Stimulated activated CD4-positive, alpha-beta T cell treated with anti-CD3 and anti-CD28 coated beads, TNF-alpha, amount 100 ng/mL, for 4 hours (primary cell): ENCODE results near the gene MTSS2.

Experiments
- DNase-seq, 3 experiments: peaks; one replicate each; pipeline ENCODE4 v3.0.0-alpha.2; 2020; ENCODE audit warnings: low read depth in 3 of 3

Gene MTSS2

GRCh38 chr16:70699696-70700095, 13.8 kb upstream of the MTSS2 start:
- DNase-seq, result no peak

DNA sequence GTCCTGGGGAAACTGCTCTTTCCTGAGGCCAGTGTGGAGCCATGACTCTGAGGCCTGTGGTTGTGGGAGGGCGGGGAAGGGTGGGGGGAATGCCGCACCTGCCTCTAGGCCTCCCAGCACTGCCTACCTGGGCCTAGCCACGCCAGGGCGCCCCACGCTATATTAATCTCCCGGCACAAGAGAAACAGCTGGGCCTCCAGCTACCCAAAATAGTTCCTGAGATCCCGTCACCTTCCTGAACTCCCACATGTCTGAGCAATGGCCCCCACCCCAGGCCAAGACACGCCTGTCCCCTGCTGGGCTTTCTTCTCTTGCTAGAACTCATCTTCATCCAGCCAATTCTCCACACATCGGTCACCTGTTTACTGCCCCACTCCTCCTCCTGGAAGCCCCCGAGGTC, 13.0 kb upstream of the MTSS2 start:
- no peak for DNase-seq

DNA sequence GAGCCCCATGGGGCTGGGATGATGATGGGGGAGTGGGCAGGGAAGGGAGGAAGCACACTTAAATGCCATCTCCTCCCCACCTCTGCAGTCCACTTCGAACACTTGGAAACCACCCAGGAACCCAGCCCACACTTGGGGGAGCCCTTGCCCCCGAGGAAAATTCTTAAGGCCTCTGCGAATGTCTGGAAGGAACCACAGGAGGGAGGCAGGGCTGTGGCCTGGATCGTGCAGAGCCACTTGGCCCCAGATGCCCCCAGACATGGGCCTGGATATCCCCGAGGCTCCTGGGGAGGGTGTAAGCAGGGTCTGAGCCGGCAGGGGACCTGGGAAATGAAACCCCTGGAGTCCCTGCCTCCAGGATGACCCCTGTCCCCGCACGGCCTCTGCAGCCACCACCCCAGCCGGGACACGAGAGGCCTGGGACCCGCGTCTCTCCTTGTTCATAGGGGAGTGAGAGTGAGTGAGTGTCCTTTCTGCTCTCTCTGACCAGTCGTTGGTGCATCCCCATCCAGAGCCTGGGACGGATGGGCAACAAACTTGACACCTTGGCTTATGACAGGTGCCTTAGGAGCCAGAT, 11.8 kb upstream of the MTSS2 start:
- no peak for DNase-seq

- DNase-seq, result no peak
These were observed 11.2 kb upstream of the MTSS2 start for GRCh38 chr16:70696952-70697593.

GRCh38 chr16:70696355-70696754, 10.5 kb upstream of the MTSS2 start:
- DNase-seq, result no peak

DNA sequence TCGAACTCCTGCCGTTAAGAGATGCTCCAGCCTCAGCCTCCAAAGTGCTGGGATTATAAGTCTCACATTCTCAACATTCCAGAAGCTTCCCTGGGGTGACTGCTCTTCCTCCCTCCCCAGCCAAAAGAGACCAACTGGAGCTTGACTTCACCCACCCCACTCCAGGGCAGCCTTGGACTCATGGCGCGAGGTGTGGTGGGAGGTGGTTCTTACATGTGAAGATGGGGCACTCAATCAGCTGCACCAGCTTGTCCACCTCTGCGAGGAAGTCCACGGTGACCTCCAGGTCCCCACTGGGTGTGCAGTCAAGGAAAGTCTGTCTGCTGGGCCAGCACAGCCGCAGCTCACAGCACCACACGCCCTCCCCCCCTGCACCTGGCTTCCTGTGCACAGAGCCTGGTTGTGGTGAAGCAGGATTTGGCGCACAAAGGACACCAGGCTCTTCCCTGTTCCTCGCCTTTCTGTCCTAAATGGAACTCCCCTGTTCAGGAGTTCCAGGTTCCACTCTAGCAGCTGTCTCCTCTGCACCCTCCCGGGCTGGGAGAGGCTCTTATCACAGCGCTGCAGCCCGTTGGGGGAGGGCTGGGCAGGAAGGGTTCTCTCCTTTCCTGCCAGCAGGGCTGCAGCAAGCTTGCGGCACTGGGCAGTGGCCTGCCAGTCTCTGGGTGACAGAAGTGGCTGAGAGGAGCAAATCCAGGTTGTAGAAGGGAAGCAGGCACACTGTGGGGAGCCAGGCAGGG, 9.6 kb upstream of the MTSS2 start:
- no peak for DNase-seq

GRCh38 chr16:70694868-70695218, 9.0 kb upstream of the MTSS2 start:
- no peak for DNase-seq

DNA sequence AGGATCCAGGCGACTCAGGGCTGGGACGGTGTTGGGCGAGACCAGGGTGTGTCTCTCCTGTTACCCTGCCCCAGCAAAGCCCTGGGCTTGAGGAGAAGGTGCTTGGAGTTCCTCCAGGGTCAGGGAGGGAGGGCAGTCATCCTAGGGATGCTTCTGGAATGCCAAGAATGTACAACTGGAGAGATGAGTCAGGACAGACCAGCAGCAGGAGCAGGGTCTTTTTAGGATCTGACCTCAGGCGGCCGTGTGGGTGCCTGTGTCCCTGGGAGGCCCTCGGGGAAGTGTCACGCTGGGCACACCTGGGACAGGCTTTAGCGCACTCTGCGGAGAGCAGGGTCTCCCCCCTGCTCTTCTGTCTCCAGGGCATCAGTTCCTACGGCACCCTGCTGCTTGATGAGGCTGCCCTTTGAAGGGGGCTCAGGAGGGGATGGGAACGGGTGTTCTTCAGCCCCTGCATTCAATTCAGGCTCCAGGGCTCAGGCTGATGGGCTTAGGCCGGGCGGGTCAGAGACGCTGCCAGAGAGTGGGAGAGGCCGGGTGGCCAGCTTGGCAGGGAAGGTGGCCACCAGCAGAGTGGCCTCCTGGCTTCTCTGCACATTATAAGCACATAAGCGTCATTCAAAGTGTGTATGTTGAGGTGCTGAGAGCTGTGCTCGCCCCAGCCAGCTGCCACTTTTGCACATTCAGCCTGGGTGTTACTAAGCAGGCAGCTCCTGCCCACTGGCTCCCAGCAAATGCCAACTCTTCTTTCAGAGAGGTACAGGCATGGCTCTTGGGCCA, 8.4 kb upstream of the MTSS2 start:
- no peak for DNase-seq

DNA sequence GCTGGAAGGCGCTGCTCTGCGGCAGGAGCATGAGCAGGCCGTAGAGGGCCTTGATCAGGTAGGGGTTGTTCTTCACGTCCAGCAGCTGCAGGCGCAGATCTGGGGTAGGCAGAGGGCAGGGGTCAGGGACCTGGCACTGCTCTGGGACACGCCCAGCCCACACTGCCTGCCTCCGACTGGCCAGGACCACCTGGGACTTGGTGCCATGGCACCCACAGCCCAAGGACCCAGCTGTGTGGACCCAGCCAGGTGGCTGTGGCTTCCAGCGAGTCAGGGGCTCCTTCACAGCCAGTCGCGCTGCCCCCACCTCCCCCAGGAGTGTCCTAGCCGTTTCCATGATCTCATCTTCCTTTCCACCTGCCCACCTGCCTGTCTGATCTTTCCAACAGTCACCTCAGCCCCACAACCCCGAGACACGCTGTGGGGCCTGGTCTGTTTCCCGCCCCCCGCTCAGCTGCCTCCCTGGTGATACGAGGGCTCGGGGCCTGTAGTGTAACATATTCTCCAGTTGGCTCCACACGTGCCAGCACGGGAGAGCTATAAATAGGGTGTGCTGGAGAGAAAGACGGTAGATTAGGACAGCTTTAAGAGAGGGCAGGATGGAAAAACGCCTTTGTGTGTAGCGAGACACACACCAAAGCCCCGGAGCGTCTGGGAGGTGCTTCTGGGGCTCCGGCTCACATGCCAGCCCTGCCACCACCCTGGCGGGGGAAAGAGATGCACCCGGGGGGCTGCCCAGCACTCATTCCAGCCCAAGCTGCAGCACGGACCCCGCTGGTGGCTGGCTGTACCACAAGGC, 7.2 kb upstream of the MTSS2 start:
- DNase-seq, result no peak

DNA sequence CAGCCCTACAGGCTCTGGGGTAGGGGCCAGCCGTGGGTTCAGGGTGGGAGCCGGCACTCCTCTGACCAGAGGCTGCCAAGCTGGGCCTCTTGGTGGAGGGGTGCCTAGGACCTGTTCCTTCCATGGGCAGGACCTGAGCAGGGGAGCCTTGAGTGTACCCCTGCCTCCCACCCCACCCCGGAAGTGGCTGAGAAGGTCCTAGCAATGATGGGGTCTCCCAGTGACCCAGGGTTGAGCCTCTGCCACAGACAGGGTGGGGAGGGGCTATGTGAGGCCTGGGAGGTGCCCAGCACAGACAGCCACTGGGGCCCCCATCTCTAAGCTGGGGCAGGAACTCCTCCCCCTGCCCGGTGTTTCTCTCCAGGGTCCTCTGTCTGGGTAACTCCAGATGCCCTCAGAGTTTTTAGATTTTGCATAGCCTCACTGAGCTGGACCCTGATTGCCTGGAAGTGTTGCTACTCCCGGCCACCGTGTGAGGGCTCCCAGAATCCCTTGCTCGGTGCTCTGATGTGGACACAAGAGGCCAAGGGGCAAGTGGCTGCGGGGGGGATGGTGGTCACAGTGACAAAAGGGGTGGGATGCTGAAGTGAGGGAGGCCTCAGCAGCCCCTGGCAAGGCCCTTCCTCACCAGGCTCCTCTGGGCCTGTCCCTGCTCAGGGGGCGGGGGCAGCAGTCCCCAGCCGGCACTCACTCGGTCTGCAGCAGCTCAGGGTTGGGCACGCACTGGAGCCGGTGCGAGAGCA, 6.4 kb upstream of the MTSS2 start:
- DNase-seq, result no peak

DNA sequence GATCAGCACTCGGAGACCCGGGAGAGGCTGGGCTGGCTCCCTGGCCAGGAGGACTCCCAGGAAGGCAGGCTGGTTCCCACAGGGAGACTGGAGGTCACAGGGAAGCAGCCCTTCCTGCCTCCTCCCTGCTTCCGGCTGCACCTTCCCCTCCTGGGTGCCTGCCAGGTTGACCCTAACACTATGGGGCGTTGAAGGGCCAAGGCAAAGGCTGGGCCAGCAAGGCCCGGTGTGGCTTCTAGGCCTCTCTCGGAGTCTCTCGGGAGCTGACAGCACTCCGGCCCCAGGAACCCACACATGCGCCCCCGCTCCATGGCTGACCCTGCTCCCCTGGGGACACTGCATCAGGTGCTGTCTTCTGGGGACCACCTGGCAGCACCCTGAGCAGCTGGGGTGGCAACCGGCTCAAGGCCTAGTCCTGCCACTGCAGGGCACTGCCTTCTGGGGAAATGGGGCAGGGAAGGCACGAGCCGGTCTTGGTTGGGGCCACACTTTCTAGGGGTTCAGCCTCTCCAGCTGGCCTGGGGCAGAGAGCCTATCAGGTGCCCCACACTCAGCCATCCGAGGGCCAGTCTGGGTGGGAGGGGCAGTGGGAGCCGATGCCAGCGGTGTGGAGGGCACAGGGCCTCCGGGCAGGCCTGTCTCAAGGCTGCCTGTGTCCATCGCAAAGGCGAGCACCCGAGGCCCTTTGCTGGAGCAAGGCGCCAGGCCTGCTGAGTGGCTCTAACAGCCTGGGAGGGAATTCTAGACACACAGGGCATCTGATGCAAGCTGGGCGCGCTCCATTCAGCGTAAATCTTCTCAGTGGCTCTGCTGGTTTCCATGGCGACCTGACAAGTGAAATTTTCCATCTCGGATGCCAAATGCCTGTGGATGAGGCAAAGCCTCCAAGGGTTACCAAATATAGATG, 5.6 kb upstream of the MTSS2 start:
- DNase-seq, result no peak

DNA sequence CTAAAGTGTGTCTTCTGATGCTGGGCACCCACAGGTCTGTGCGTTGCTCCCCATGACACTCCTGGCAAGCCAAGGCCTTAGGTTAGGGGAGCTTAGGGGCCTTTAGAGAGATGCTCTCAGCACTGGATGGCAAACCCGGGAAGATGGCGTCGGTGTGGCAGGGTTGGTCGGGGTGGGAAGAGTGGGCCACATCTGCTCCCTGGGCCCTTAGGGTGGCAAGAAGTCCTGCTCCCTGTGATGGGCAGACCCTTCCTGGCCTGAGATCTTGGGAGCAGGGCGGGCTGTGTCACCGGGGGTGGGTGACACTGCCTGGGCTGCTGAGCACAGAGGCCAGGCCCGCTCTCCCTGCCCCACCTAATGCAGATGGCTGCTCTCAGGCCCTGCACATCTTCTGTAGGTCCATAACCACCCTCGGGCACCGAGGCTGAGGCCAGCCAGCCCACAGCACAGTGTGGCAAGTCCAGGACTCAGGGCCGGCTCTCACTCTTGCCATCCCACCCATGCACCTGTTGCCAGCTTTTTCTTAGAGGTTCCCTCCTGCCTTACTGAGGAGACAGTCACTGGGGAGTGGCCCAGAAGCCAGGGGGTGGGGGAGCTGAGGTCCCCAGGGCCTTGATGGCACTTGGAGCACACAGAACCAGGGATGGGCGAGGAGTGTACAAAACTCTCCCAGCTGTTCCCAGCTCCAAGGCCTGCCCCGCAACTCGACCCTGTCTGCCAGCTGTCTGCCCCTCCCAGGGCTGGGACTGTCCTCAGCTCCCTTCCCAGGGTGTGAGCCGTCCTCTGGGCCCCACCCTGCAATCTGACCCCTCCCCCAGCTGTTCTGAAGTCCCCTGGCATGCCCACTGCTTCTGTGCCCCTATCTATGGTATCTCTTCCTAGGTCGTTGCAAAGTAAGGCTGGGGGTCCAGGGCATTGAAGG, 4.4 kb upstream of the MTSS2 start:
- DNase-seq, result no peak

DNA sequence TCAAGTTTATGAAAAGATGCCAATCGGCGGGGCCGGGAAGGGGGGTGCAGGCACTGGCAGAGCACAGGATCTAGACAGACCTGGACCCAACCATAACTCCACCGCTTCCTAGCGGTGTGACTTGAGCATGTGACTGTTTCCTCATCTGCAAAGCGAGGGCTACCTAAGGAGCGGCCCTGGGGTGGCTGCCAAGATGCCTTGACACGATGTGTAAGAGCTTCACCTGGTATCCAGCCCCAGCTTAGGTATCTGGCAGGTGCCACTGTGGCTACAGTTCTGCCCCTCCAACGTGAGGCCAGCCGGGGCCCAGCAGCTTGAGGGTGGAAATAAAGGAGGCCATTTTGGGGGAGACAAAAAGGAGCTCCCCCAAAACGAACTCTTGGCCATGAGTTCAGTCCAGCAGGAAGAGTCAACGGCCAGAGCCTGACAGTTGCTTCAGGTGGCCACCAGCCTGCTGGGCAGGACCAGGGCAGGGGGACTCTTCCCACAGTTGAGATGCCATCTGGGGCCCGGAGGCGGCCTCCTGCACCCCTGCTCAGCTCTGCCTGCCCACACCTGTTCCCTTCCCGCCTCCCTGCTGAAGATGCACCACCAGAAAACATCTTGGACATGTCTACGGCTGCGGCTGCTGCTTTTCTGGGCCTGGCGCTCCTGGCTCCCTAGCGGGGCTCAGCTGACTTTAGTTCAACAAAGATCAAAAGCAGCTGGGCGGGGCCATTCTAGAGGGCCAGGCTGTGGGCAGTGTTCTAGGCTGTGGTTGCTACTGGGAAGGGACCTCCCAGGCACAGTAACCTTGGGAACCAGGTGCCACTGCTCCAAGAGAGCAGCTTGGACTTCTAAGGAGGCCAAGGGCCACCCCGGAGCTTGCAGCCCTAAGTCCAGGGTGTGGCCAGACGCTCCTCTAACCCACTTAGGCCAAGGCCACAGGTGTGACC, 3.4 kb upstream of the MTSS2 start:
- DNase-seq, result no peak

DNA sequence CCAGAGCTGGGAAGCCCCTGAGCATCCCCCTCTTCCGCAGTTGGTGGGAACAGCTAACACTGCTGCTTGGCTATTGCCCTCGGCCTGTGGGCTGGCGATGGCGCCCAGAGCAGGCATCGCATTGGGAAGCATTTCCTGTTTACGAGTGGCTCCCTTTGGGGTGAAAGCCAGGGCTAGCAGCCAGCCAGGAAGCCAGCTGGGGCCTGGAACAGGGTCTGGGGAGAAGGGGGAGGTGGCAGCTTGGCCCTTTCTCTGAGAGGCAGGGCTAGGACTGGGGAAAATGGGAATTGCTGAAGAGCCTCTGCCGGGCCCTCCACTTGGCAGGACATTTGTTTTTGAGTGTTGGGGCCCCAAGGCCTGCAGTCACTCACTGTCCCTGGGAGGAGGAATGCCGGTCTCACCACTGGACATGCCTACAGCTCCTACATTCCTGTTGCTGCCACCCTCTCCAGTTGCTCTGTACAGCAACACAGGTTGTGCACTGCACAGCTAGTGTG, 2.4 kb upstream of the MTSS2 start:
- DNase-seq, result no peak

GRCh38 chr16:70687671-70688245, 1.9 kb upstream of the MTSS2 start:
- no peak for DNase-seq

- no peak for DNase-seq
These were observed 1.3 kb upstream of the MTSS2 start for GRCh38 chr16:70687102-70687511.

DNA sequence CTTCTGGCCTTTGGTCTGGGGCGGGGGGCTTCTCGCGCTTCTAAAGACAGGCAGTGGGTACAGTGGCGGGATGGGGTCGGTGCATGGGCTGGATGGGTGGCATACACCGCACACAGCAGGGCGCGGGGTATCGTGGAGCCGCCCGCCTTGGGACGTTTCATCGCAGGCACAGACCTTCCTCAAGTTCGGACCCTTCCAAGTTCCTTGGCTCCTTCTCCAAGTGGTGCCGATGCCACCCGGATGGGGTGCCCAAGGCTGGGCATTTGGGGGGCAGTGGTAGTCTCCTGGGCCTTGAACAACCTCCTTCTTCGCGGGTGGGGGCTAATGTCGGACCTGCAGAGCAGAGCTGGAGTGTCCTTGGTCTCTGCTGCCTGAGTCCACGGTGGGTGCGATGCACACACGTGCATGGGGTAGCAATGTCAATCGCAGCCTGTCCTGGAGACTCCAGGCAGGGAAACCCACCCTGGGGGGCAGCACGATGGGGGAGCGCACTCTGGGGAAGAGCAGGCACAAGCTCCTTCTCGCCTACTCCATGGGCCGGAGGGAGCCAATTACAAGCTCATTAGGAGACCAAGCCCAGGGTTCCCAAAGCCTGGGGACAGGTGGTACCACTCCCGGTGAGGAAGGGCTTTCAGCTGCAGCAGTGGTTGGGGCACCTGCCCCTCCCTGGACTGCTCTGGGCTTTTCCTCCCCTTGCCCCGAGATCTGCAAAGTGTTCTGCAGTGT, 686 bp upstream of the MTSS2 start:
- DNase-seq, result no peak
